Activated CD8-positive, alpha-beta T cell treated with anti-CD3 and anti-CD28 coated beads for 36 hours (primary cell): ENCODE results near the gene OPCML. TPM values are rescaled to one million over a fixed set of nuclear protein-coding genes. Genes with fewer than 3 reads are reported as not detected.

Experiments
- ATAC-seq: fragments of 200-7000 bp; cut with Tn5 transposase; one replicate; pipeline ENCODE4 v1.10.0; 2021; ENCODE audit warnings: mild to moderate bottlenecking, moderate library complexity
- CTCF ChIA-PET: fragments of 350-600 bp; sonication (Branson Sonifier 250); formaldehyde crosslinking; loops from one replicate; lab custom pipeline; 2021; ENCODE audit warnings: antibody characterized with exemption; lab: Charles Lee
- POLR2A ChIA-PET: fragments of 350-600 bp; sonication (Branson Sonifier 250); formaldehyde crosslinking; loops from one replicate; lab custom pipeline; 2021; ENCODE audit warnings: antibody characterized with exemption; lab: Charles Lee
- DNase-seq: peaks from one replicate; pipeline ENCODE4 v3.0.0-alpha.2; 2020
- H3K27ac Mint-ChIP-seq: one replicate; pipeline ENCODE4 v1.8.0; 2021; ENCODE audit warnings: mild to moderate bottlenecking, mixed read lengths
- H3K27me3 Mint-ChIP-seq: one replicate; pipeline ENCODE4 v1.8.0; 2021; ENCODE audit warnings: mixed read lengths
- H3K36me3 Mint-ChIP-seq: one replicate; pipeline ENCODE4 v1.8.0; 2021; ENCODE audit warnings: low read depth, mixed read lengths
- H3K4me1 Mint-ChIP-seq: one replicate; pipeline ENCODE4 v1.8.0; 2021; ENCODE audit warnings: low read depth, mixed read lengths
- H3K4me3 Mint-ChIP-seq: one replicate; pipeline ENCODE4 v1.8.0; 2021; ENCODE audit warnings: mild to moderate bottlenecking, moderate library complexity, mixed read lengths
- H3K9me3 Mint-ChIP-seq: one replicate; pipeline ENCODE4 v1.8.0; 2021; ENCODE audit warnings: mixed read lengths
- CTCF ChIP-seq: fragments of 200-600 bp; IDR thresholded peaks from one replicate; pipeline ENCODE4 v1.8.0; 2022; ENCODE audit warnings: antibody characterized with exemption, mild to moderate bottlenecking
- intact Hi-C: fragments of 100-400 bp; cut with micrococcal nuclease; formaldehyde crosslinking; loops from one replicate; pipeline ENCODE4 v1.10.0; 2022
- total RNA-seq, 2 experiments: library from RNA; stranded (reverse); gene quantifications; one replicate each; pipeline ENCODE4 v1.2.3, GENCODE V29; 2021

Gene OPCML
- total RNA-seq, 2 experiments from 2014 or later: not detected

GRCh38 chr11:133339495-133340140 lies 192.7 kb downstream of the OPCML start:
- Mint-ChIP-seq H3K9me3 (no peaks in the 10 kb centered on the region), H3K27ac (no peak overlapping the region), H3K27me3 (no peaks in the 10 kb centered on the region), H3K4me3 (no peak overlapping the region), H3K4me1 (no peaks in the 10 kb centered on the region), H3K36me3 (no peaks in the 10 kb centered on the region)
- ChIA-PET CTCF (no interaction called here), POLR2A (no interaction called here)
- no peak for DNase-seq
- intact Hi-C loops: no loop called here
- no peak for TF ChIP-seq CTCF
- no peak for ATAC-seq

- ATAC-seq (no peak), DNase-seq (no peak)
- Mint-ChIP-seq H3K9me3 (peaks cover 4% of the 10 kb centered on the region), H3K36me3 (no peaks in the 10 kb centered on the region), H3K4me3 (no peak overlapping the region), H3K27me3 (no peaks in the 10 kb centered on the region), H3K4me1 (no peaks in the 10 kb centered on the region), H3K27ac (no peak overlapping the region)
- POLR2A ChIA-PET: no interaction called here
- intact Hi-C loops: no loop called here
- TF ChIP-seq CTCF: no peak
- CTCF ChIA-PET: no interaction called here
These were observed 193.7 kb downstream of the OPCML start for GRCh38 chr11:133338588-133338987.

- TF ChIP-seq CTCF: no peak
- CTCF ChIA-PET: no interaction called here
- Mint-ChIP-seq H3K27ac (no peak overlapping the region), H3K4me1 (no peaks in the 10 kb centered on the region), H3K9me3 (peaks cover 4% of the 10 kb centered on the region), H3K36me3 (no peaks in the 10 kb centered on the region), H3K4me3 (no peak overlapping the region), H3K27me3 (no peaks in the 10 kb centered on the region)
- no peak for DNase-seq
- intact Hi-C loops: no loop called here
- POLR2A ChIA-PET: no interaction called here
- ATAC-seq: no peak
These were observed 194.3 kb downstream of the OPCML start for GRCh38 chr11:133337951-133338418.

GRCh38 chr11:133337193-133337592 lies 195.1 kb downstream of the OPCML start:
- H3K27me3 Mint-ChIP-seq: no peaks in the 10 kb centered on the region
- ATAC-seq (no peak), DNase-seq (no peak)
- H3K36me3 Mint-ChIP-seq: no peaks in the 10 kb centered on the region
- no peaks in the 10 kb centered on the region for H3K4me1 Mint-ChIP-seq
- POLR2A ChIA-PET: no interaction called here
- intact Hi-C loops: no loop called here
- no peak overlapping the region for H3K27ac Mint-ChIP-seq
- CTCF ChIA-PET: no interaction called here
- TF ChIP-seq CTCF: no peak
- H3K4me3 Mint-ChIP-seq: no peak overlapping the region
- peaks cover 4% of the 10 kb centered on the region for H3K9me3 Mint-ChIP-seq

- H3K4me1 Mint-ChIP-seq: no peaks in the 10 kb centered on the region
- POLR2A ChIA-PET: no interaction called here
- intact Hi-C loops: no loop called here
- DNase-seq: no peak
- ATAC-seq: no peak
- peaks cover 6% of the 10 kb centered on the region for H3K9me3 Mint-ChIP-seq
- TF ChIP-seq CTCF: no peak
- no peak overlapping the region for H3K4me3 Mint-ChIP-seq
- no peak overlapping the region for H3K27ac Mint-ChIP-seq
- H3K36me3 Mint-ChIP-seq: no peaks in the 10 kb centered on the region
- CTCF ChIA-PET: no interaction called here
- no peaks in the 10 kb centered on the region for H3K27me3 Mint-ChIP-seq
These were observed 201.3 kb downstream of the OPCML start for GRCh38 chr11:133331031-133331430.
